ENCODE data around the gene EXO5. TPM values are rescaled to one million over a fixed set of nuclear protein-coding genes. Genes with fewer than 3 reads are reported as not detected.
A peak's percentile ranks its signal among the peaks of the same experiment; 100 is the strongest.
"Not testable (repeated sequence)": the region's sequence is repeated elsewhere in the genome, so short reads cannot be mapped to it uniquely, and the experiment has no call there.

EXO5 gene
- total RNA-seq, 4 donors from 2014 or later = 6.0 to 14.2 (median 11.2) TPM

- Histone ChIP-seq H3K9me3 (no peaks in the 10 kb centered on the region), H3K4me3 (replicated peaks in 1 of 3) (peak within 1 kb of the TSS; percentile 27 to 73 (median 62)), H3K4me1 (no peaks in the 10 kb centered on the region), H3K27me3 (no peaks in the 10 kb centered on the region), H3K27ac (peak within 1 kb of the TSS in 2 of 3 donors; percentile 0 to 2), H3K36me3 (no peaks in the 10 kb centered on the region)
- DNase-seq = peak; percentile 61 to 69
- TF ChIP-seq CTCF (IDR thresholded peaks at IDR 0.05) = no peak
- TF ChIP-seq POLR2A (IDR thresholded peaks at IDR 0.05) = peak in 1 of 2 donors; percentile 63
- intact Hi-C loops (cut with DNase I) = no loop called here
- WGBS, 2 donors = 2 to 3% methylated on average over 13 to 31 of the region's 65 CpGs
Measured at GRCh38 chr1:40476924-40477677, 31.5 kb upstream of the EXO5 start, which contains the start of gene ZFP69. Gene ZFP69 (plus strand): TSS chr1:40477290. CDS start chr1:40479362, 2,072 bp downstream.

- no peak for TF ChIP-seq POLR2A (IDR thresholded peaks at IDR 0.05)
- TF ChIP-seq CTCF (IDR thresholded peaks at IDR 0.05) = no peak
- Histone ChIP-seq H3K4me1 (no peaks in the 10 kb centered on the region), H3K27ac (peak overlapping the region in 2 of 3 donors; percentile 0 to 2), H3K27me3 (no peaks in the 10 kb centered on the region), H3K36me3 (no peaks in the 10 kb centered on the region), H3K4me3 (replicated peaks in 1 of 3) (peak overlapping the region; percentile 27 to 73 (median 62)), H3K9me3 (no peaks in the 10 kb centered on the region)
- intact Hi-C loops (cut with DNase I) = no loop called here
- 2 to 3% methylated on average over 11 to 14 of the region's 17 CpGs for WGBS, 2 donors
- DNase-seq = peak in 1 of 2 donors; percentile 3
Measured at GRCh38 chr1:40477678-40478053, 30.9 kb upstream of the EXO5 start.

GRCh38 chr1:40478276-40478675 lies 30.3 kb upstream of the EXO5 start:
- H3K4me3 ChIP-seq (replicated peaks in 1 of 3) = peak overlapping the region in 1 of 3 donors; percentile 62
- TF ChIP-seq POLR2A (IDR thresholded peaks at IDR 0.05) (no peak), CTCF (IDR thresholded peaks at IDR 0.05) (no peak)
- no peak for DNase-seq
- no peaks in the 10 kb centered on the region for H3K9me3 ChIP-seq
- no peaks in the 10 kb centered on the region for H3K27me3 ChIP-seq
- WGBS, 2 donors = 70 to 89% methylated on average over 2 of the region's 2 CpGs
- intact Hi-C loops (cut with DNase I) = no loop called here
- H3K4me1 ChIP-seq = no peaks in the 10 kb centered on the region
- H3K36me3 ChIP-seq = no peaks in the 10 kb centered on the region
- H3K27ac ChIP-seq = no peak overlapping the region

GRCh38 chr1:40479156-40479555 lies 29.4 kb upstream of the EXO5 start:
- H3K27ac ChIP-seq = no peak overlapping the region
- TF ChIP-seq POLR2A (IDR thresholded peaks at IDR 0.05) (no peak), CTCF (IDR thresholded peaks at IDR 0.05) (no peak)
- intact Hi-C loops (cut with DNase I) = no loop called here
- H3K4me1 ChIP-seq = no peaks in the 10 kb centered on the region
- no peak overlapping the region for H3K4me3 ChIP-seq (replicated peaks in 1 of 3)
- H3K27me3 ChIP-seq = no peaks in the 10 kb centered on the region
- no peak for DNase-seq
- WGBS, 2 donors = 84 to 87% methylated on average over 4 of the region's 4 CpGs
- no peaks in the 10 kb centered on the region for H3K36me3 ChIP-seq
- no peaks in the 10 kb centered on the region for H3K9me3 ChIP-seq

GRCh38 chr1:40495315-40495903 lies 13.2 kb upstream of the EXO5 start:
- no peaks in the 10 kb centered on the region for H3K4me1 ChIP-seq
- no peaks in the 10 kb centered on the region for H3K9me3 ChIP-seq
- no peak overlapping the region for H3K27ac ChIP-seq
- H3K36me3 ChIP-seq = peaks cover 19 to 21% of the 10 kb centered on the region in 2 donors
- TF ChIP-seq POLR2A (IDR thresholded peaks at IDR 0.05) = no peak
- 95 to 97% methylated on average over 4 of the region's 4 CpGs for WGBS, 2 donors
- no peak for DNase-seq
- H3K4me3 ChIP-seq (replicated peaks in 1 of 3) = no peak overlapping the region
- intact Hi-C loops (cut with DNase I) = no loop called here
- no peaks in the 10 kb centered on the region for H3K27me3 ChIP-seq

GRCh38 chr1:40502651-40503050 lies 5.9 kb upstream of the EXO5 start:
- DNase-seq; intact Hi-C loops (cut with DNase I); H3K27ac ChIP-seq; H3K4me1 ChIP-seq; H3K36me3 ChIP-seq; H3K4me3 ChIP-seq (replicated peaks in 1 of 3); H3K9me3 ChIP-seq; H3K27me3 ChIP-seq: not testable (repeated sequence)
- 96 to 99% methylated on average over 4 of the region's 4 CpGs for WGBS, 2 donors

All from thyroid gland (tissue), 4 donors.